ENCODE data around the gene TMEM19.

Gene TMEM19

GRCh38 chr12:71702590-71702989 lies 16.7 kb downstream of the TMEM19 start:
- H3K27me3 ChIP-seq: no peaks in the 10 kb centered on the region
- no peak overlapping the region for H3K4me3 ChIP-seq (ENCODE audit: low read depth in 1 of 2, low read length in 1 of 2)
- TF ChIP-seq CTCF (IDR thresholded peaks at IDR 0.05): no peak
- no peak overlapping the region for H3K27ac ChIP-seq
- no peaks in the 10 kb centered on the region for H3K36me3 ChIP-seq
- H3K4me1 ChIP-seq (ENCODE audit: control insufficient read depth in 1 of 2, insufficient read depth in 1 of 2, low read depth in 1 of 2, low read length in 1 of 2): no peaks in the 10 kb centered on the region
- H3K9me3 ChIP-seq: no peaks in the 10 kb centered on the region

DNA sequence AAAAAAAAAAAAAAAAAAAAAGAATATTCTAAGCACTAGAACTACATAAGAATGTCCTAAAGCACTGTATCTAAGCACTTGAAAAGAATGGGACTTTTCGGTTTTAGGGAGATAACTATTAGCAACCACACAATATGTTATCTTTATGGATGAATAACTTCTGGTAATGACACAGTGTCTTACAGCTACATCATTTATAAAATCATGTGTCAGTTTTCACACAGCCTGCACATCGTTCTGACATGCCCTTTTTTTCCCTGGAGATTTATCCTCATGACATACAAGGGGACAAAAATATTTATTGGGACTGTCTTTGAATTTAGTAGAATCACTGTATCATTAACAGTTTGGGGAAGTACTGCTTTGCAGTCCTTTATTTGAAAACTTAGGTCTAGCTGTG lies 17.3 kb downstream of the TMEM19 start:
- no peak for TF ChIP-seq CTCF (IDR thresholded peaks at IDR 0.05)
- Histone ChIP-seq H3K27ac (no peak overlapping the region), H3K36me3 (no peaks in the 10 kb centered on the region)

GRCh38 chr12:71704920-71705319 lies 19.0 kb downstream of the TMEM19 start:
- Histone ChIP-seq H3K36me3 (no peaks in the 10 kb centered on the region), H3K27me3 (no peaks in the 10 kb centered on the region)

More for the DNA sequence above, 17.3 kb downstream of the TMEM19 start:
- Histone ChIP-seq H3K27me3 (no peaks in the 10 kb centered on the region), H3K4me1 (ENCODE audit: control insufficient read depth in 1 of 2, insufficient read depth in 1 of 2, low read depth in 1 of 2, low read length in 1 of 2) (no peaks in the 10 kb centered on the region), H3K4me3 (ENCODE audit: low read depth in 1 of 2, low read length in 1 of 2) (no peak overlapping the region), H3K9me3 (no peaks in the 10 kb centered on the region)

GRCh38 chr12:71708658-71709057 lies 22.8 kb downstream of the TMEM19 start:
- no peaks in the 10 kb centered on the region for H3K9me3 ChIP-seq
- H3K4me1 ChIP-seq (ENCODE audit: control insufficient read depth in 1 of 2, insufficient read depth in 1 of 2, low read depth in 1 of 2, low read length in 1 of 2): no peaks in the 10 kb centered on the region
- H3K4me3 ChIP-seq (ENCODE audit: low read depth in 1 of 2, low read length in 1 of 2): no peak overlapping the region
- no peak overlapping the region for H3K27ac ChIP-seq
- H3K27me3 ChIP-seq: no peaks in the 10 kb centered on the region
- no peaks in the 10 kb centered on the region for H3K36me3 ChIP-seq
- no peak for TF ChIP-seq CTCF (IDR thresholded peaks at IDR 0.05)

More at GRCh38 chr12:71704920-71705319, 19.0 kb downstream of the TMEM19 start:
- TF ChIP-seq CTCF (IDR thresholded peaks at IDR 0.05): no peak
- Histone ChIP-seq H3K4me1 (ENCODE audit: control insufficient read depth in 1 of 2, insufficient read depth in 1 of 2, low read depth in 1 of 2, low read length in 1 of 2) (no peaks in the 10 kb centered on the region), H3K9me3 (no peaks in the 10 kb centered on the region), H3K27ac (no peak overlapping the region), H3K4me3 (ENCODE audit: low read depth in 1 of 2, low read length in 1 of 2) (no peak overlapping the region)

DNA sequence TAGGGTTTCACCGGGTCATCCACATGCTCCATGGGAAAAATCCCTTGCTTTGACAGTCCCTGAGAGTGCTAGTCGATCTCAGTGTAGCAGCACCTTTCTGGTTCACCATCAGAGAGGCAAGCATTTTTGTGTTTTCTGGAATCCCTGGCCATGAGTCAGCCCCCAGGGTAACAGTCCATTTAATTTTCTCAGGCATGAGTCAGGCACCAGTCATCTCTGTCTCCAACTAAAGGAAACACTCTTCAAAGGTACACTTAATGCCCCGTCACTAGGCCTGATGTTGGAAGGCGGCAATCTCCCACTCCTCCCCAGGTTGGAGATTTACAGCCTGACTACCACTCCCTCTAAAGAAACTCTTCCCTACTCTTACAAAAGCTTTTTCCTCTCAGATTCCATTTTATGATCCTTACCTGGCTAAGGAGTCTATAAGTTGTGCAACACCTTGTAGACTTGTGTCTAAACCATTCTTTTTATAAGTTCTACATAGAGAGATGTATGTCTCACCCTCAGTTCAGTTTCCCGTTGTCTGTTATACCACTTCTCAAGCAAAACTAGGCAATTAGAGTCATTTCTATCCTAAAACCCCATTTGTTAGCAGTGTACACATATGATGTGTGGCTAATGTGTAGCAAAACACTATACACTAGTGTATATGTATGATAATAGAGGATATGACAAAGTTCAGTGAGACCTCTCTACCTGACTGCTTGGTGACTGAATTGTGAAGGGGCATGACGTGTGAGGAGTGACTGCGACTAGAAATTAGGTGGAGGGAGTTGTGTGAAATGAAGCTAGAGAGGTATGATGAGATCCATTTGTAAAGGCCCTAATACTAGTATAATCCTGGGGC lies 24.6 kb downstream of the TMEM19 start:
- no peak overlapping the region for H3K27ac ChIP-seq
- no peak overlapping the region for H3K4me3 ChIP-seq (ENCODE audit: low read depth in 1 of 2, low read length in 1 of 2)
- no peaks in the 10 kb centered on the region for H3K36me3 ChIP-seq
- H3K4me1 ChIP-seq (ENCODE audit: control insufficient read depth in 1 of 2, insufficient read depth in 1 of 2, low read depth in 1 of 2, low read length in 1 of 2): no peaks in the 10 kb centered on the region
- H3K27me3 ChIP-seq: no peaks in the 10 kb centered on the region
- TF ChIP-seq CTCF (IDR thresholded peaks at IDR 0.05): no peak
- H3K9me3 ChIP-seq: no peaks in the 10 kb centered on the region
